Measurements from ENCODE around the gene MPPED1. TPM values are rescaled to one million over a fixed set of nuclear protein-coding genes. Genes with fewer than 3 reads are reported as not detected.

The MPPED1 gene
- total RNA-seq, 1 experiment from 2014 or later = 0.35 TPM

DNA sequence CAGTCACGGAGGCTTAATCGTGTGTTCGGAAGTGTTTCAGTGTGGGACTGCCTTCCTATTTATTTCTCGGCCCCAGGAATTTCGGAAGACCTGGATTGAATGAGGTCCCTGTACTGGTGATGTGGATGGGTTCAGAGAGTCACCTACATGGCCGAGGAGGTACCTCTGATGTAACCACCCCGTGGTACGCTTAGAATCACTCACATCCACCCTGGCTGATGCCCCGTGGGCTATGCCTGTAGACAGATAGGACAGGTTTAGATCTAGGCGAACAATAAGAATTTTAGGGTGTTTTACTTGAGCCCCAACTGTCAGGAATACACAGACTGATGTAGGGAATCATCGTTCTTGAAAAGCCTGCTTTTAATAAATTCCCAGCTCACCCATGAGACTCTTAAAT lies 2.0 kb downstream of the MPPED1 start (continued):
- no peak for TF ChIP-seq ZNF671 (CRISPR knock-in tag; IDR thresholded peaks at IDR 0.05)

DNA sequence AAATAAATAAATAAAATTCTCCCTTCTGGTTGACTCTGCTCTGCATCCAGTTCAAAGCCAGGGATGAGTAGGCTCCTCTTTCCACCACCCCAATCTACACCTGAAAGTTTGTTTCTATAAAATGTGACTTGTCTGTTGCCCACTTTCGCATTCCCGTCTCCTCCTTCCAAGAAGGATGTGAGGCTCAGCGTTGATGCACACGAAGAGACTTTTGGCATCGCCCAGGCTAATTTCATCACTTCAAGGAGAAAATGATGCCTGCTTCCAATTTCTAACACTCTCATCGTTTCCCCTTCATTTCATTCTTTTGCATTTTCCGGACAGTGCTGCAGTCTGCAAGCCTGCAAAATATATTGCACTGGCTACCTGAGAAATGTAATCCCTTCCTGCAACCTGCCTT lies 3.9 kb downstream of the MPPED1 start:
- Mint-ChIP-seq H3K9me3 (no peaks in the 10 kb centered on the region), H3K36me3 (no peaks in the 10 kb centered on the region), H3K27ac (no peak overlapping the region), H3K27me3 (ENCODE audit: low read depth) (peaks cover 38% of the 10 kb centered on the region), H3K4me1 (peaks cover 5% of the 10 kb centered on the region), H3K4me3 (no peak overlapping the region)
- CTCF ChIA-PET = interaction anchor here (1.4 kb wide), 1 partner anchor 467 kb away, joined by 3 read pairs; no protein-coding TSS in a partner anchor
- TF ChIP-seq NR3C1 (CRISPR knock-in tag; conservative IDR thresholded peaks at IDR 0.05; ENCODE audit: low read depth) (no peak), ZNF232 (CRISPR knock-in tag; IDR thresholded peaks at IDR 0.05) (no peak), JAZF1 (CRISPR knock-in tag; IDR thresholded peaks at IDR 0.05) (no peak), EMX1 (CRISPR knock-in tag; IDR thresholded peaks at IDR 0.05) (no peak), SMAD3 (CRISPR knock-in tag; IDR thresholded peaks at IDR 0.05; ENCODE audit: borderline replicate concordance) (no peak), RELA (CRISPR knock-in tag; IDR thresholded peaks at IDR 0.05; ENCODE audit: borderline replicate concordance) (no peak), ZNF138 (CRISPR knock-in tag; conservative IDR thresholded peaks at IDR 0.05) (no peak), GRHL2 (CRISPR knock-in tag; IDR thresholded peaks at IDR 0.05; ENCODE audit: insufficient replicate concordance, severe bottlenecking) (no peak), MYBL2 (CRISPR knock-in tag; IDR thresholded peaks at IDR 0.05) (no peak), ZNF219 (CRISPR knock-in tag; IDR thresholded peaks at IDR 0.05; ENCODE audit: borderline replicate concordance) (no peak), TCF7 (CRISPR knock-in tag; IDR thresholded peaks at IDR 0.05; ENCODE audit: low read depth) (no peak), FOXP1 (CRISPR knock-in tag; IDR thresholded peaks at IDR 0.05; ENCODE audit: borderline replicate concordance) (no peak)
- TF ChIP-seq, protein P1, sequence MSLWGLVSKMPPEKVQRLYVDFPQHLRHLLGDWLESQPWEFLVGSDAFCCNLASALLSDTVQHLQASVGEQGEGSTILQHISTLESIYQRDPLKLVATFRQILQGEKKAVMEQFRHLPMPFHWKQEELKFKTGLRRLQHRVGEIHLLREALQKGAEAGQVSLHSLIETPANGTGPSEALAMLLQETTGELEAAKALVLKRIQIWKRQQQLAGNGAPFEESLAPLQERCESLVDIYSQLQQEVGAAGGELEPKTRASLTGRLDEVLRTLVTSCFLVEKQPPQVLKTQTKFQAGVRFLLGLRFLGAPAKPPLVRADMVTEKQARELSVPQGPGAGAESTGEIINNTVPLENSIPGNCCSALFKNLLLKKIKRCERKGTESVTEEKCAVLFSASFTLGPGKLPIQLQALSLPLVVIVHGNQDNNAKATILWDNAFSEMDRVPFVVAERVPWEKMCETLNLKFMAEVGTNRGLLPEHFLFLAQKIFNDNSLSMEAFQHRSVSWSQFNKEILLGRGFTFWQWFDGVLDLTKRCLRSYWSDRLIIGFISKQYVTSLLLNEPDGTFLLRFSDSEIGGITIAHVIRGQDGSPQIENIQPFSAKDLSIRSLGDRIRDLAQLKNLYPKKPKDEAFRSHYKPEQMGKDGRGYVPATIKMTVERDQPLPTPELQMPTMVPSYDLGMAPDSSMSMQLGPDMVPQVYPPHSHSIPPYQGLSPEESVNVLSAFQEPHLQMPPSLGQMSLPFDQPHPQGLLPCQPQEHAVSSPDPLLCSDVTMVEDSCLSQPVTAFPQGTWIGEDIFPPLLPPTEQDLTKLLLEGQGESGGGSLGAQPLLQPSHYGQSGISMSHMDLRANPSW (CRISPR knock-in tag; conservative IDR thresholded peaks at IDR 0.05; ENCODE audit: low read depth) = no peak
- TF ChIP-seq, protein P2, sequence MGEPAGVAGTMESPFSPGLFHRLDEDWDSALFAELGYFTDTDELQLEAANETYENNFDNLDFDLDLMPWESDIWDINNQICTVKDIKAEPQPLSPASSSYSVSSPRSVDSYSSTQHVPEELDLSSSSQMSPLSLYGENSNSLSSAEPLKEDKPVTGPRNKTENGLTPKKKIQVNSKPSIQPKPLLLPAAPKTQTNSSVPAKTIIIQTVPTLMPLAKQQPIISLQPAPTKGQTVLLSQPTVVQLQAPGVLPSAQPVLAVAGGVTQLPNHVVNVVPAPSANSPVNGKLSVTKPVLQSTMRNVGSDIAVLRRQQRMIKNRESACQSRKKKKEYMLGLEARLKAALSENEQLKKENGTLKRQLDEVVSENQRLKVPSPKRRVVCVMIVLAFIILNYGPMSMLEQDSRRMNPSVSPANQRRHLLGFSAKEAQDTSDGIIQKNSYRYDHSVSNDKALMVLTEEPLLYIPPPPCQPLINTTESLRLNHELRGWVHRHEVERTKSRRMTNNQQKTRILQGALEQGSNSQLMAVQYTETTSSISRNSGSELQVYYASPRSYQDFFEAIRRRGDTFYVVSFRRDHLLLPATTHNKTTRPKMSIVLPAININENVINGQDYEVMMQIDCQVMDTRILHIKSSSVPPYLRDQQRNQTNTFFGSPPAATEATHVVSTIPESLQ (CRISPR knock-in tag; IDR thresholded peaks at IDR 0.05) = no peak
- TF ChIP-seq, protein P3, sequence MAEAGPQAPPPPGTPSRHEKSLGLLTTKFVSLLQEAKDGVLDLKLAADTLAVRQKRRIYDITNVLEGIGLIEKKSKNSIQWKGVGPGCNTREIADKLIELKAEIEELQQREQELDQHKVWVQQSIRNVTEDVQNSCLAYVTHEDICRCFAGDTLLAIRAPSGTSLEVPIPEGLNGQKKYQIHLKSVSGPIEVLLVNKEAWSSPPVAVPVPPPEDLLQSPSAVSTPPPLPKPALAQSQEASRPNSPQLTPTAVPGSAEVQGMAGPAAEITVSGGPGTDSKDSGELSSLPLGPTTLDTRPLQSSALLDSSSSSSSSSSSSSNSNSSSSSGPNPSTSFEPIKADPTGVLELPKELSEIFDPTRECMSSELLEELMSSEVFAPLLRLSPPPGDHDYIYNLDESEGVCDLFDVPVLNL (CRISPR knock-in tag; IDR thresholded peaks at IDR 0.05; ENCODE audit: borderline replicate concordance, low read depth) = no peak
- TF ChIP-seq, protein P4, sequence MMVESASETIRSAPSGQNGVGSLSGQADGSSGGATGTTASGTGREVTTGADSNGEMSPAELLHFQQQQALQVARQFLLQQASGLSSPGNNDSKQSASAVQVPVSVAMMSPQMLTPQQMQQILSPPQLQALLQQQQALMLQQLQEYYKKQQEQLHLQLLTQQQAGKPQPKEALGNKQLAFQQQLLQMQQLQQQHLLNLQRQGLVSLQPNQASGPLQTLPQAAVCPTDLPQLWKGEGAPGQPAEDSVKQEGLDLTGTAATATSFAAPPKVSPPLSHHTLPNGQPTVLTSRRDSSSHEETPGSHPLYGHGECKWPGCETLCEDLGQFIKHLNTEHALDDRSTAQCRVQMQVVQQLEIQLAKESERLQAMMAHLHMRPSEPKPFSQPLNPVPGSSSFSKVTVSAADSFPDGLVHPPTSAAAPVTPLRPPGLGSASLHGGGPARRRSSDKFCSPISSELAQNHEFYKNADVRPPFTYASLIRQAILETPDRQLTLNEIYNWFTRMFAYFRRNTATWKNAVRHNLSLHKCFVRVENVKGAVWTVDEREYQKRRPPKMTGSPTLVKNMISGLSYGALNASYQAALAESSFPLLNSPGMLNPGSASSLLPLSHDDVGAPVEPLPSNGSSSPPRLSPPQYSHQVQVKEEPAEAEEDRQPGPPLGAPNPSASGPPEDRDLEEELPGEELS (CRISPR knock-in tag; IDR thresholded peaks at IDR 0.05) = no peak
- TF ChIP-seq, protein P5, sequence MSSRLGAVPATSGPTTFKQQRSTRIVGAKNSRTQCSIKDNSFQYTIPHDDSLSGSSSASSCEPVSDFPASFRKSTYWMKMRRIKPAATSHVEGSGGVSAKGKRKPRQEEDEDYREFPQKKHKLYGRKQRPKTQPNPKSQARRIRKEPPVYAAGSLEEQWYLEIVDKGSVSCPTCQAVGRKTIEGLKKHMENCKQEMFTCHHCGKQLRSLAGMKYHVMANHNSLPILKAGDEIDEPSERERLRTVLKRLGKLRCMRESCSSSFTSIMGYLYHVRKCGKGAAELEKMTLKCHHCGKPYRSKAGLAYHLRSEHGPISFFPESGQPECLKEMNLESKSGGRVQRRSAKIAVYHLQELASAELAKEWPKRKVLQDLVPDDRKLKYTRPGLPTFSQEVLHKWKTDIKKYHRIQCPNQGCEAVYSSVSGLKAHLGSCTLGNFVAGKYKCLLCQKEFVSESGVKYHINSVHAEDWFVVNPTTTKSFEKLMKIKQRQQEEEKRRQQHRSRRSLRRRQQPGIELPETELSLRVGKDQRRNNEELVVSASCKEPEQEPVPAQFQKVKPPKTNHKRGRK (CRISPR knock-in tag; IDR thresholded peaks at IDR 0.05; ENCODE audit: borderline replicate concordance) = no peak
- DNase-seq (ENCODE audit: low spot score) (no peak), ATAC-seq (no peak)
- POLR2A ChIA-PET = no interaction called here

Measured in WTC11 (cell line).